H9 (cell line): ENCODE data around the gene IPO9. TPM values are rescaled to one million over a fixed set of nuclear protein-coding genes. Genes with fewer than 3 reads are reported as not detected.

Experiments
- DNase-seq: peaks from one replicate; pipeline ENCODE4 v3.0.0-alpha.2; 2017
- H2AFZ ChIP-seq: one replicate; pipeline ENCODE4 v1.6.1; 2013; ENCODE audit warnings: mild to moderate bottlenecking, low read length, control low read depth, moderate library complexity
- H2AK5ac ChIP-seq: 2 replicates; pipeline ENCODE4 v1.6.1; 2013; ENCODE audit warnings: low read length, control low read depth, mixed read lengths; ENCODE audit not compliant: insufficient read length
- H2BK120ac ChIP-seq: one replicate; pipeline ENCODE4 v1.6.1; 2013; ENCODE audit warnings: low read depth, mild to moderate bottlenecking, low read length, control low read depth, inconsistent platforms; ENCODE audit not compliant: poor library complexity, severe bottlenecking
- H2BK12ac ChIP-seq: 2 replicates; pipeline ENCODE4 v1.6.1; 2013; ENCODE audit warnings: low read length, control low read depth, mixed read lengths, low read depth; ENCODE audit not compliant: insufficient read length
- H2BK15ac ChIP-seq: 2 replicates; pipeline ENCODE4 v1.6.1; 2013; ENCODE audit warnings: low read depth, low read length, control low read depth
- H2BK20ac ChIP-seq: one replicate; pipeline ENCODE4 v1.6.1; 2013; ENCODE audit warnings: low read depth, mild to moderate bottlenecking, low read length, control low read depth, inconsistent platforms; ENCODE audit not compliant: poor library complexity, severe bottlenecking
- H2BK5ac ChIP-seq: 2 replicates; pipeline ENCODE4 v1.6.1; 2013; ENCODE audit warnings: low read length, control low read depth, mixed read lengths; ENCODE audit not compliant: insufficient read length
- H3K14ac ChIP-seq: 2 replicates; pipeline ENCODE4 v1.6.1; 2013; ENCODE audit warnings: low read length, control low read depth; ENCODE audit not compliant: insufficient read depth
- H3K18ac ChIP-seq: 2 replicates; pipeline ENCODE4 v1.6.1; 2013; ENCODE audit warnings: low read depth, mild to moderate bottlenecking, mixed read lengths, low read length, control low read depth; ENCODE audit not compliant: insufficient read length
- H3K23ac ChIP-seq: 2 replicates; pipeline ENCODE4 v1.6.1; 2013; ENCODE audit warnings: low read length, control low read depth, mixed read lengths, low read depth; ENCODE audit not compliant: insufficient read length
- H3K23me2 ChIP-seq: 2 replicates; pipeline ENCODE4 v1.6.1; 2013; ENCODE audit warnings: low read depth, mild to moderate bottlenecking, mixed read lengths, low read length, control low read depth; ENCODE audit not compliant: insufficient read length, poor library complexity, severe bottlenecking
- H3K27ac ChIP-seq: 2 replicates; pipeline ENCODE4 v1.5.1; 2013; ENCODE audit warnings: low read length, control low read depth, mixed read lengths, low read depth; ENCODE audit not compliant: insufficient read length
- H3K27me3 ChIP-seq: 2 replicates; pipeline ENCODE4 v1.6.1; 2013; ENCODE audit warnings: low read length, control low read depth, inconsistent platforms; ENCODE audit not compliant: insufficient read depth
- H3K4ac ChIP-seq: 2 replicates; pipeline ENCODE4 v1.6.1; 2013; ENCODE audit warnings: low read depth, mild to moderate bottlenecking, control low read depth, inconsistent platforms, low read length, moderate library complexity
- H3K4me1 ChIP-seq: 2 replicates; pipeline ENCODE4 v1.6.1; 2013; ENCODE audit warnings: low read length, control low read depth, inconsistent platforms; ENCODE audit not compliant: insufficient read depth
- H3K4me2 ChIP-seq: 2 replicates; pipeline ENCODE4 v1.6.1; 2013; ENCODE audit warnings: low read length, control low read depth, mixed read lengths; ENCODE audit not compliant: insufficient read length, insufficient read depth
- H3K56ac ChIP-seq: 2 replicates; pipeline ENCODE4 v1.6.1; 2013; ENCODE audit warnings: low read depth, mild to moderate bottlenecking, mixed read lengths, low read length, control low read depth; ENCODE audit not compliant: insufficient read length
- H3K79me1 ChIP-seq: 2 replicates; pipeline ENCODE4 v1.6.1; 2013; ENCODE audit warnings: low read depth, mild to moderate bottlenecking, moderate library complexity, low read length, control low read depth, inconsistent platforms; ENCODE audit not compliant: insufficient read depth, poor library complexity, severe bottlenecking
- H3K79me2 ChIP-seq: 2 replicates; pipeline ENCODE4 v1.6.1; 2013; ENCODE audit warnings: low read length, control low read depth, inconsistent platforms; ENCODE audit not compliant: insufficient read depth
- H3K9ac ChIP-seq: 2 replicates; pipeline ENCODE4 v1.6.1; 2013; ENCODE audit warnings: low read length, control low read depth, mixed read lengths; ENCODE audit not compliant: insufficient read length; ENCODE audit errors: extremely low read depth
- H3K9me3 ChIP-seq: one replicate; pipeline ENCODE4 v1.6.1; 2013; ENCODE audit warnings: low read depth, low read length, inconsistent platforms; ENCODE audit not compliant: control insufficient read depth
- H3T11ph ChIP-seq: one replicate; pipeline ENCODE4 v1.6.1; 2013; ENCODE audit warnings: mild to moderate bottlenecking, low read length, control low read depth, inconsistent platforms
- H4K20me1 ChIP-seq: one replicate; pipeline ENCODE4 v1.6.1; 2013; ENCODE audit not compliant: control insufficient read depth, insufficient read length, insufficient read depth
- H4K5ac ChIP-seq: 2 replicates; pipeline ENCODE4 v1.6.1; 2013; ENCODE audit warnings: low read depth, mild to moderate bottlenecking, mixed read lengths, low read length, control low read depth; ENCODE audit not compliant: insufficient read length
- H4K8ac ChIP-seq: replicated peaks from 2 replicates; pipeline ENCODE4 v1.6.1; 2013; ENCODE audit warnings: low read length, control low read depth, mixed read lengths, low read depth; ENCODE audit not compliant: insufficient read length
- H4K91ac ChIP-seq: 2 replicates; pipeline ENCODE4 v1.6.1; 2013; ENCODE audit warnings: low read depth, mild to moderate bottlenecking, moderate library complexity, mixed read lengths, low read length, control low read depth; ENCODE audit not compliant: insufficient read length
- H3K27ac Mint-ChIP-seq, 3 experiments: 2 replicates in 2 of 3; 3 replicates in 1 of 3; pipeline ENCODE4 v1.8.0; 2020 to 2021; ENCODE audit warnings: mixed read lengths in 3 of 3, mild to moderate bottlenecking in 1 of 3, moderate library complexity in 1 of 3
- H3K27me3 Mint-ChIP-seq: 2 replicates; pipeline ENCODE4 v1.8.0; 2021; ENCODE audit warnings: low read depth, mild to moderate bottlenecking, moderate library complexity, mixed read lengths
- H3K36me3 Mint-ChIP-seq, 3 experiments: 2 replicates in 2 of 3; 3 replicates in 1 of 3; pipeline ENCODE4 v1.8.0; 2020 to 2021; ENCODE audit warnings: low read depth in 3 of 3, mixed read lengths in 3 of 3; ENCODE audit not compliant: insufficient read depth in 1 of 3
- H3K4me1 Mint-ChIP-seq, 2 experiments: 2 replicates each; pipeline ENCODE4 v1.8.0; 2020; ENCODE audit warnings: mixed read lengths in 2 of 2
- H3K4me3 Mint-ChIP-seq, 2 experiments: 2 replicates in 1 of 2; 3 replicates in 1 of 2; pipeline ENCODE4 v1.8.0; 2020 to 2021; ENCODE audit warnings: mild to moderate bottlenecking in 2 of 2, mixed read lengths in 2 of 2, moderate library complexity in 1 of 2
- H3K9me3 Mint-ChIP-seq, 2 experiments: 2 replicates in 1 of 2; 3 replicates in 1 of 2; pipeline ENCODE4 v1.8.0; 2020; ENCODE audit warnings: mild to moderate bottlenecking in 2 of 2, mixed read lengths in 2 of 2, moderate library complexity in 1 of 2
- WGBS: extraction: QIAGEN DNeasy Blood & Tissue Kit; methylation state at CpG from one replicate; pipeline ENCODE4 v1.1.7; 2013; ENCODE audit warnings: missing lambda C conversion rate, low lambda C conversion rate, mixed read lengths; ENCODE audit not compliant: insufficient read length; ENCODE audit errors: extremely low coverage; 5-methylcytosine and 5-hydroxymethylcytosine counted together
- total RNA-seq: library from RNA; stranded (reverse); gene quantifications from 2 replicates; pipeline ENCODE4 v1.2.1, GENCODE V29; 2021
- TF ChIP-seq, protein P1 (sequence below): fragments of 200-600 bp; sonication (generic); conservative IDR thresholded peaks from 3 replicates; pipeline ENCODE4 v1.8.0; 2021; ENCODE audit warnings: antibody characterized with exemption, mild to moderate bottlenecking

The IPO9 gene
- total RNA-seq, 1 experiment from 2014 or later, result 104 TPM

DNA sequence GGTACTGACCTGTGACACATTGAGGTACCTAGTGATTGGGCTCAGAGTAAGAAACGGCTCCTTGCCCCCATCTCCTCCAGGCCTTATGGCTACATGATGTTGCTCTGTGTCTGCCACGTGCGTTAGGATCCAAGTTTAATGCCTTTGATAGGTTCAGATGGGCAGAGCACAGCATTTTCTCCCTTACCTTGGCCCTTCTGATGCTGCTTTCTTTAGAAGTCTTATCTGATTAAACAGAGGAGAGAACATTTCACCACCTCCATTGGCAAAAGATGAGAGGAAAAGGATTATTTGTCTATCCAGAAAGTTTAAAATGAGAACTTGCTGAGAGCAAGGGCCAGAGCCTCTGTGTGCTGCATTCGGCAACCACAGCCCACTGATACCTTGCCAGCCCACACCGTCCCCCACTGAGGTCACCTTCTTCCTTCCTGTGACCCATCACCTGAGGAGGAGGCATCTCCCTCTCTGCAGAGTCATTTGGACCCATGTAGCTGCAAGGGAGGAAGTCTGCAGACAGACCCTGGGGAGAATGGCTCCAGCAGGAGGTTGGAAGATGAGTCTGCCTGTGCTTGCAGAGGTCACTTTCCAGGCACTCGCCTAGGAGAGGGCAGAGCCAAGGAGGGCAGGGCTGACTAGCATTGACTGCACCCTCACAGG, 76.4 kb downstream of the IPO9 start:
- no peak overlapping the region for H2BK20ac ChIP-seq
- H4K20me1 ChIP-seq, result no peaks in the 10 kb centered on the region
- no peak overlapping the region for H4K5ac ChIP-seq
- no peak overlapping the region for H2AFZ ChIP-seq
- Mint-ChIP-seq H3K27ac (no peak overlapping the region), H3K4me3 (no peak overlapping the region), H3K9me3 (no peaks in the 10 kb centered on the region), H3K4me1 (peaks cover 0 to 8% of the 10 kb centered on the region in 2 experiments; a peak in 3 of 4 replicates), H3K27me3 (0 out of 2 replicates have a peak, but pooled peaks cover 1% of the 10 kb centered on the region), H3K36me3 (no peaks in the 10 kb centered on the region; a peak in 1 of 7 replicates)
- TF ChIP-seq, protein P1, sequence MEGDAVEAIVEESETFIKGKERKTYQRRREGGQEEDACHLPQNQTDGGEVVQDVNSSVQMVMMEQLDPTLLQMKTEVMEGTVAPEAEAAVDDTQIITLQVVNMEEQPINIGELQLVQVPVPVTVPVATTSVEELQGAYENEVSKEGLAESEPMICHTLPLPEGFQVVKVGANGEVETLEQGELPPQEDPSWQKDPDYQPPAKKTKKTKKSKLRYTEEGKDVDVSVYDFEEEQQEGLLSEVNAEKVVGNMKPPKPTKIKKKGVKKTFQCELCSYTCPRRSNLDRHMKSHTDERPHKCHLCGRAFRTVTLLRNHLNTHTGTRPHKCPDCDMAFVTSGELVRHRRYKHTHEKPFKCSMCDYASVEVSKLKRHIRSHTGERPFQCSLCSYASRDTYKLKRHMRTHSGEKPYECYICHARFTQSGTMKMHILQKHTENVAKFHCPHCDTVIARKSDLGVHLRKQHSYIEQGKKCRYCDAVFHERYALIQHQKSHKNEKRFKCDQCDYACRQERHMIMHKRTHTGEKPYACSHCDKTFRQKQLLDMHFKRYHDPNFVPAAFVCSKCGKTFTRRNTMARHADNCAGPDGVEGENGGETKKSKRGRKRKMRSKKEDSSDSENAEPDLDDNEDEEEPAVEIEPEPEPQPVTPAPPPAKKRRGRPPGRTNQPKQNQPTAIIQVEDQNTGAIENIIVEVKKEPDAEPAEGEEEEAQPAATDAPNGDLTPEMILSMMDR, result no peak
- no peak overlapping the region for H2BK12ac ChIP-seq
- H3T11ph ChIP-seq, result no peak overlapping the region
- H3K79me1 ChIP-seq, result no peaks in the 10 kb centered on the region
- no peak overlapping the region for H3K56ac ChIP-seq
- WGBS, result no CpG with 5 or more reads among the region's 6 CpGs
- H2AK5ac ChIP-seq, result no peak overlapping the region
- H3K9me3 ChIP-seq, result no peaks in the 10 kb centered on the region
- no peaks in the 10 kb centered on the region for H3K79me2 ChIP-seq
- H4K8ac ChIP-seq, result no peak overlapping the region
- H2BK15ac ChIP-seq, result no peak overlapping the region
- no peak overlapping the region; the same call in 1 of the 2 replicates for H3K4ac ChIP-seq
- no peak overlapping the region for H2BK120ac ChIP-seq
- H4K91ac ChIP-seq, result peak overlapping the region; percentile 18
- no peak for DNase-seq
- no peak overlapping the region for H3K23ac ChIP-seq
- H3K14ac ChIP-seq, result peak overlapping the region; percentile 65; the same call in 1 of the 2 replicates
- H3K18ac ChIP-seq, result no peak overlapping the region
- H3K27me3 ChIP-seq, result no peaks in the 10 kb centered on the region
- H3K4me1 ChIP-seq, result no peaks in the 10 kb centered on the region
- no peaks in the 10 kb centered on the region for H3K23me2 ChIP-seq
- H3K27ac ChIP-seq, result no peak overlapping the region
- no peak overlapping the region for H2BK5ac ChIP-seq
- H3K4me2 ChIP-seq, result no peak overlapping the region
- H3K9ac ChIP-seq, result no peak overlapping the region
